ENCODE measurements around the gene EPG5. TPM values are rescaled to one million over a fixed set of nuclear protein-coding genes. Genes with fewer than 3 reads are reported as not detected.

Gene EPG5
- total RNA-seq, 6 experiments from 2014 or later, result 11.6 to 15.2 (median 12.4) TPM

GRCh38 chr18:45835057-45835636 is 132.0 kb downstream of the EPG5 start:
- H3K4me3 ChIP-seq, result no peak overlapping the region
- H3K27me3 ChIP-seq, result no peaks in the 10 kb centered on the region
- no peaks in the 10 kb centered on the region for H3K9me3 ChIP-seq
- H3K36me3 ChIP-seq, result no peaks in the 10 kb centered on the region
- H3K27ac ChIP-seq, result no peak overlapping the region
- H3K4me1 ChIP-seq, result peaks cover 0 to 9% (median 0%) of the 10 kb centered on the region in 4 donors
- intact Hi-C loops (cut with DNase I), result loop anchor here in 1 of 2 donors (10.0 kb wide), 1 partner anchor 110 kb away; the partner anchor contains the start of gene SLC14A1
- no peak for ATAC-seq
- DNase-seq, result no peak
- 58% methylated on average over 3 of the region's 3 CpGs for WGBS (ENCODE audit: insufficient coverage, low coverage, low lambda C conversion rate, missing lambda C conversion rate)
- TF ChIP-seq, protein P1, sequence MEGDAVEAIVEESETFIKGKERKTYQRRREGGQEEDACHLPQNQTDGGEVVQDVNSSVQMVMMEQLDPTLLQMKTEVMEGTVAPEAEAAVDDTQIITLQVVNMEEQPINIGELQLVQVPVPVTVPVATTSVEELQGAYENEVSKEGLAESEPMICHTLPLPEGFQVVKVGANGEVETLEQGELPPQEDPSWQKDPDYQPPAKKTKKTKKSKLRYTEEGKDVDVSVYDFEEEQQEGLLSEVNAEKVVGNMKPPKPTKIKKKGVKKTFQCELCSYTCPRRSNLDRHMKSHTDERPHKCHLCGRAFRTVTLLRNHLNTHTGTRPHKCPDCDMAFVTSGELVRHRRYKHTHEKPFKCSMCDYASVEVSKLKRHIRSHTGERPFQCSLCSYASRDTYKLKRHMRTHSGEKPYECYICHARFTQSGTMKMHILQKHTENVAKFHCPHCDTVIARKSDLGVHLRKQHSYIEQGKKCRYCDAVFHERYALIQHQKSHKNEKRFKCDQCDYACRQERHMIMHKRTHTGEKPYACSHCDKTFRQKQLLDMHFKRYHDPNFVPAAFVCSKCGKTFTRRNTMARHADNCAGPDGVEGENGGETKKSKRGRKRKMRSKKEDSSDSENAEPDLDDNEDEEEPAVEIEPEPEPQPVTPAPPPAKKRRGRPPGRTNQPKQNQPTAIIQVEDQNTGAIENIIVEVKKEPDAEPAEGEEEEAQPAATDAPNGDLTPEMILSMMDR (IDR thresholded peaks at IDR 0.05), result no peak
- TF ChIP-seq POLR2A (IDR thresholded peaks at IDR 0.05), result no peak

GRCh38 chr18:45834306-45834705 is 132.8 kb downstream of the EPG5 start:
- Histone ChIP-seq H3K4me3 (no peak overlapping the region), H3K4me1 (peaks cover 0 to 9% (median 0%) of the 10 kb centered on the region in 4 donors), H3K36me3 (no peaks in the 10 kb centered on the region), H3K27me3 (no peaks in the 10 kb centered on the region), H3K27ac (no peak overlapping the region), H3K9me3 (no peaks in the 10 kb centered on the region)
- no peak for TF ChIP-seq POLR2A (IDR thresholded peaks at IDR 0.05)
- TF ChIP-seq, protein P1 (IDR thresholded peaks at IDR 0.05), result no peak
- intact Hi-C loops (cut with DNase I), result loop anchor here in 1 of 2 donors (10.0 kb wide), 1 partner anchor 110 kb away; the partner anchor contains the start of gene SLC14A1
- ATAC-seq, result no peak
- 100% methylated on average over 1 of the region's 1 CpG for WGBS (ENCODE audit: insufficient coverage, low coverage, low lambda C conversion rate, missing lambda C conversion rate)
- DNase-seq, result no peak

DNA sequence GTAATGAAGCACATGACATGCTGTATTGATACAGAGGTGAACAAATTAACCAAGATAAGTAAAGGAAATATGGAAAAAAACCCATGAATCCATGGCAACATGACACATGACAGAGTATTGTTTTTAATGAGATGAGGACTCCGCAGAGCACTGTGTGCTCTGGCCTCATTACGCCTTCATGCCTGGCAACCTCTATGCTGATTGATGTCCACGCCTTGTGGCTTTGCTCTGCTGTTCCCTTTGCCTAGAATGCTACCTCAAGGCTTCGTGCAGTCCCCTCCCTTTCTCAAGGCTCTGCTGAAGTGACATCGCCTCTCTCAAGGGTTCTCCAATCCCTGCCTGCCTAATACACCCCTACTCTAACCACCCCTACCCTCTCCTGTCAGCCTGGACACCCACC is 133.3 kb downstream of the EPG5 start:
- Histone ChIP-seq H3K27ac (no peak overlapping the region), H3K9me3 (no peaks in the 10 kb centered on the region), H3K4me1 (peaks cover 0 to 5% (median 0%) of the 10 kb centered on the region in 4 donors), H3K36me3 (no peaks in the 10 kb centered on the region), H3K27me3 (no peaks in the 10 kb centered on the region), H3K4me3 (no peak overlapping the region)
- WGBS (ENCODE audit: insufficient coverage, low coverage, low lambda C conversion rate, missing lambda C conversion rate), result no CpG with 5 or more reads among the region's 5 CpGs
- ATAC-seq (no peak), DNase-seq (no peak)
- no peak for TF ChIP-seq POLR2A (IDR thresholded peaks at IDR 0.05)
- TF ChIP-seq, protein P1 (IDR thresholded peaks at IDR 0.05), result no peak
- intact Hi-C loops (cut with DNase I), result loop anchor here in 1 of 2 donors (10.0 kb wide), 1 partner anchor 109 kb away; the partner anchor contains the start of gene SLC14A1

DNA sequence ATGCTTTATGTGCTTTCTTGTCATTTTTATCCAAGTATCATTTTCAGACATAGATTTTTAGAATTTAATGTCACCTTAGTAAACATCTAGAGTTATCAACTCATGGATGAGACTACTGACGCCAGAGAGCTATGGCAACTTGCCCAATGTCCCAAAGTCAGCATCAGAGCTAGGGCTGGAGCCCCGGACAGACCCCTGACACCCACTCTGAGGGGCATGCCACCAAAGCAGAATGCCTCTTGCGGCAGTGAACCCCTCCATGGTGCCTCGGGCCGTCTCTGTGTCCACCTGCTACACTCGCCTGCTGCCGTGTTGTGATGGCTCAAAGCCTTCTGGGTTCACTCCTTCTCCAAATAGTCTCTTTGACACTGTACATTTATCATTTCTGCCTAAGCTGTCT is 136.2 kb downstream of the EPG5 start:
- TF ChIP-seq, protein P1 (IDR thresholded peaks at IDR 0.05), result no peak
- TF ChIP-seq POLR2A (IDR thresholded peaks at IDR 0.05), result no peak
- Histone ChIP-seq H3K4me3 (no peak overlapping the region), H3K36me3 (no peaks in the 10 kb centered on the region), H3K27me3 (no peaks in the 10 kb centered on the region), H3K9me3 (no peaks in the 10 kb centered on the region), H3K4me1 (peaks cover 0 to 10% (median 0%) of the 10 kb centered on the region in 4 donors), H3K27ac (no peak overlapping the region)
- DNase-seq, result no peak
- no peak for ATAC-seq
- intact Hi-C loops (cut with DNase I), result loop anchor here in 1 of 2 donors (10.0 kb wide), 1 partner anchor 106 kb away; the partner anchor contains the start of gene SLC14A1
- 69% methylated on average over 2 of the region's 7 CpGs for WGBS (ENCODE audit: insufficient coverage, low coverage, low lambda C conversion rate, missing lambda C conversion rate)
